ENCODE results near the gene EPHA10.

Gene EPHA10

DNA sequence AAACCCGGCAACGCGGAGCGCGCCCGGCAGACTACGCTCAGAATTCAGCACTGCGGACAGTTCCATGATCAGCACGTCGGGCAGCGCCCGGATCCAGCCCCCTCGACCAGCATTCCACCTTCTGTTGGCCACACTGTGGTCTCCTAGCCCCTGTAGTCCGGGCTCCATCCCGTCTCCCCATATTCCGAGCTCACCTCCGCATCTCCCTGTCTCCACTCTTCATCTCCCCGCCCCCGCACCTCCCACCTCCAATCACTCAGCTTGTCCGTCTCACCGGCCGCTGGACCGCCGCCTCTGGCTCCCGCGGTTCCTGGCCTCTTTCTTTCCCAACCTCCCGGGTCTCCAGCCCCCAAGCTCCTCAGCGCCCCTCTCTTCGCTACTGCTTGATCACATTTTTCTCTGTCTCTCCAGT, 500 bp downstream of the EPHA10 start (continued):
- TF ChIP-seq ZNF776 (tag by site-specific recombination; IDR thresholded peaks at IDR 0.05; ENCODE audit: borderline replicate concordance) (no peak), HOXC10 (CRISPR knock-in tag; IDR thresholded peaks at IDR 0.05) (peak; percentile 97), ZNF416 (tag by site-specific recombination; IDR thresholded peaks at IDR 0.05) (no peak), ZFP69B (tag by site-specific recombination; IDR thresholded peaks at IDR 0.05) (no peak), KLF16 (tag by site-specific recombination; IDR thresholded peaks at IDR 0.05) (0 out of 2 replicates have a peak, but pooled peaks have one; percentile 18), ZNF660 (tag by site-specific recombination; IDR thresholded peaks at IDR 0.05) (no peak), SP7 (tag by site-specific recombination; IDR thresholded peaks at IDR 0.05) (no peak), ZNF221 (tag by site-specific recombination; IDR thresholded peaks at IDR 0.05; ENCODE audit: borderline replicate concordance) (no peak), EGR2 (tag by site-specific recombination; IDR thresholded peaks at IDR 0.05; ENCODE audit: low read depth) (peak; percentile 60), ZNF24 (tag by site-specific recombination; IDR thresholded peaks at IDR 0.05) (no peak), ZNF133 (tag by site-specific recombination; IDR thresholded peaks at IDR 0.05) (no peak), WT1 (tag by site-specific recombination; IDR thresholded peaks at IDR 0.05) (no peak), ZNF214 (tag by site-specific recombination; IDR thresholded peaks at IDR 0.05; ENCODE audit: borderline replicate concordance) (no peak), ZNF350 (tag by site-specific recombination; IDR thresholded peaks at IDR 0.05) (no peak), ZNF423 (tag by site-specific recombination; IDR thresholded peaks at IDR 0.05) (no peak), ZNF600 (tag by site-specific recombination; IDR thresholded peaks at IDR 0.05) (0 out of 2 replicates have a peak, but pooled peaks have one; percentile 37), HOXA7 (CRISPR knock-in tag; IDR thresholded peaks at IDR 0.05; ENCODE audit: borderline replicate concordance) (peak; percentile 91), ZNF140 (tag by site-specific recombination; IDR thresholded peaks at IDR 0.05) (peak; percentile 63; the same call in 1 of the 2 replicates), ZNF596 (tag by site-specific recombination; IDR thresholded peaks at IDR 0.05) (no peak), GLIS2 (tag by site-specific recombination; IDR thresholded peaks at IDR 0.05) (0 out of 2 replicates have a peak, but pooled peaks have one; percentile 14), ZNF311 (tag by site-specific recombination; IDR thresholded peaks at IDR 0.05; ENCODE audit: borderline replicate concordance) (no peak)
- TF ChIP-seq, protein P1, sequence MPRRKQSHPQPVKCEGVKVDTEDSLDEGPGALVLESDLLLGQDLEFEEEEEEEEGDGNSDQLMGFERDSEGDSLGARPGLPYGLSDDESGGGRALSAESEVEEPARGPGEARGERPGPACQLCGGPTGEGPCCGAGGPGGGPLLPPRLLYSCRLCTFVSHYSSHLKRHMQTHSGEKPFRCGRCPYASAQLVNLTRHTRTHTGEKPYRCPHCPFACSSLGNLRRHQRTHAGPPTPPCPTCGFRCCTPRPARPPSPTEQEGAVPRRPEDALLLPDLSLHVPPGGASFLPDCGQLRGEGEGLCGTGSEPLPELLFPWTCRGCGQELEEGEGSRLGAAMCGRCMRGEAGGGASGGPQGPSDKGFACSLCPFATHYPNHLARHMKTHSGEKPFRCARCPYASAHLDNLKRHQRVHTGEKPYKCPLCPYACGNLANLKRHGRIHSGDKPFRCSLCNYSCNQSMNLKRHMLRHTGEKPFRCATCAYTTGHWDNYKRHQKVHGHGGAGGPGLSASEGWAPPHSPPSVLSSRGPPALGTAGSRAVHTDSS (tag by site-specific recombination; IDR thresholded peaks at IDR 0.05): no peak
- TF ChIP-seq, protein P2, sequence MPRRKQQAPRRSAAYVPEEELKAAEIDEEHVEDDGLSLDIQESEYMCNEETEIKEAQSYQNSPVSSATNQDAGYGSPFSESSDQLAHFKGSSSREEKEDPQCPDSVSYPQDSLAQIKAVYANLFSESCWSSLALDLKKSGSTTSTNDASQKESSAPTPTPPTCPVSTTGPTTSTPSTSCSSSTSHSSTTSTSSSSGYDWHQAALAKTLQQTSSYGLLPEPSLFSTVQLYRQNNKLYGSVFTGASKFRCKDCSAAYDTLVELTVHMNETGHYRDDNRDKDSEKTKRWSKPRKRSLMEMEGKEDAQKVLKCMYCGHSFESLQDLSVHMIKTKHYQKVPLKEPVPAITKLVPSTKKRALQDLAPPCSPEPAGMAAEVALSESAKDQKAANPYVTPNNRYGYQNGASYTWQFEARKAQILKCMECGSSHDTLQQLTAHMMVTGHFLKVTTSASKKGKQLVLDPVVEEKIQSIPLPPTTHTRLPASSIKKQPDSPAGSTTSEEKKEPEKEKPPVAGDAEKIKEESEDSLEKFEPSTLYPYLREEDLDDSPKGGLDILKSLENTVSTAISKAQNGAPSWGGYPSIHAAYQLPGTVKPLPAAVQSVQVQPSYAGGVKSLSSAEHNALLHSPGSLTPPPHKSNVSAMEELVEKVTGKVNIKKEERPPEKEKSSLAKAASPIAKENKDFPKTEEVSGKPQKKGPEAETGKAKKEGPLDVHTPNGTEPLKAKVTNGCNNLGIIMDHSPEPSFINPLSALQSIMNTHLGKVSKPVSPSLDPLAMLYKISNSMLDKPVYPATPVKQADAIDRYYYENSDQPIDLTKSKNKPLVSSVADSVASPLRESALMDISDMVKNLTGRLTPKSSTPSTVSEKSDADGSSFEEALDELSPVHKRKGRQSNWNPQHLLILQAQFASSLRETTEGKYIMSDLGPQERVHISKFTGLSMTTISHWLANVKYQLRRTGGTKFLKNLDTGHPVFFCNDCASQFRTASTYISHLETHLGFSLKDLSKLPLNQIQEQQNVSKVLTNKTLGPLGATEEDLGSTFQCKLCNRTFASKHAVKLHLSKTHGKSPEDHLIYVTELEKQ (tag by site-specific recombination; IDR thresholded peaks at IDR 0.05; ENCODE audit: borderline replicate concordance): no peak
- TF ChIP-seq, protein P3, sequence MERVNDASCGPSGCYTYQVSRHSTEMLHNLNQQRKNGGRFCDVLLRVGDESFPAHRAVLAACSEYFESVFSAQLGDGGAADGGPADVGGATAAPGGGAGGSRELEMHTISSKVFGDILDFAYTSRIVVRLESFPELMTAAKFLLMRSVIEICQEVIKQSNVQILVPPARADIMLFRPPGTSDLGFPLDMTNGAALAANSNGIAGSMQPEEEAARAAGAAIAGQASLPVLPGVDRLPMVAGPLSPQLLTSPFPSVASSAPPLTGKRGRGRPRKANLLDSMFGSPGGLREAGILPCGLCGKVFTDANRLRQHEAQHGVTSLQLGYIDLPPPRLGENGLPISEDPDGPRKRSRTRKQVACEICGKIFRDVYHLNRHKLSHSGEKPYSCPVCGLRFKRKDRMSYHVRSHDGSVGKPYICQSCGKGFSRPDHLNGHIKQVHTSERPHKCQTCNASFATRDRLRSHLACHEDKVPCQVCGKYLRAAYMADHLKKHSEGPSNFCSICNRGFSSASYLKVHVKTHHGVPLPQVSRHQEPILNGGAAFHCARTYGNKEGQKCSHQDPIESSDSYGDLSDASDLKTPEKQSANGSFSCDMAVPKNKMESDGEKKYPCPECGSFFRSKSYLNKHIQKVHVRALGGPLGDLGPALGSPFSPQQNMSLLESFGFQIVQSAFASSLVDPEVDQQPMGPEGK (tag by site-specific recombination; IDR thresholded peaks at IDR 0.05): peak; percentile 70
- TF ChIP-seq, protein P4, sequence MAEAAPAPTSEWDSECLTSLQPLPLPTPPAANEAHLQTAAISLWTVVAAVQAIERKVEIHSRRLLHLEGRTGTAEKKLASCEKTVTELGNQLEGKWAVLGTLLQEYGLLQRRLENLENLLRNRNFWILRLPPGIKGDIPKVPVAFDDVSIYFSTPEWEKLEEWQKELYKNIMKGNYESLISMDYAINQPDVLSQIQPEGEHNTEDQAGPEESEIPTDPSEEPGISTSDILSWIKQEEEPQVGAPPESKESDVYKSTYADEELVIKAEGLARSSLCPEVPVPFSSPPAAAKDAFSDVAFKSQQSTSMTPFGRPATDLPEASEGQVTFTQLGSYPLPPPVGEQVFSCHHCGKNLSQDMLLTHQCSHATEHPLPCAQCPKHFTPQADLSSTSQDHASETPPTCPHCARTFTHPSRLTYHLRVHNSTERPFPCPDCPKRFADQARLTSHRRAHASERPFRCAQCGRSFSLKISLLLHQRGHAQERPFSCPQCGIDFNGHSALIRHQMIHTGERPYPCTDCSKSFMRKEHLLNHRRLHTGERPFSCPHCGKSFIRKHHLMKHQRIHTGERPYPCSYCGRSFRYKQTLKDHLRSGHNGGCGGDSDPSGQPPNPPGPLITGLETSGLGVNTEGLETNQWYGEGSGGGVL (tag by site-specific recombination; IDR thresholded peaks at IDR 0.05): no peak
- TF ChIP-seq, protein P5, sequence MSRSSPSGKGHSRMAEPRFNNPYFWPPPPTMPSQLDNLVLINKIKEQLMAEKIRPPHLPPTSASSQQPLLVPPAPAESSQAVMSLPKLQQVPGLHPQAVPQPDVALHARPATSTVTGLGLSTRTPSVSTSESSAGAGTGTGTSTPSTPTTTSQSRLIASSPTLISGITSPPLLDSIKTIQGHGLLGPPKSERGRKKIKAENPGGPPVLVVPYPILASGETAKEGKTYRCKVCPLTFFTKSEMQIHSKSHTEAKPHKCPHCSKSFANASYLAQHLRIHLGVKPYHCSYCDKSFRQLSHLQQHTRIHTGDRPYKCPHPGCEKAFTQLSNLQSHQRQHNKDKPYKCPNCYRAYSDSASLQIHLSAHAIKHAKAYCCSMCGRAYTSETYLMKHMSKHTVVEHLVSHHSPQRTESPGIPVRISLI (tag by site-specific recombination; IDR thresholded peaks at IDR 0.05): no peak
- TF ChIP-seq, protein P6, sequence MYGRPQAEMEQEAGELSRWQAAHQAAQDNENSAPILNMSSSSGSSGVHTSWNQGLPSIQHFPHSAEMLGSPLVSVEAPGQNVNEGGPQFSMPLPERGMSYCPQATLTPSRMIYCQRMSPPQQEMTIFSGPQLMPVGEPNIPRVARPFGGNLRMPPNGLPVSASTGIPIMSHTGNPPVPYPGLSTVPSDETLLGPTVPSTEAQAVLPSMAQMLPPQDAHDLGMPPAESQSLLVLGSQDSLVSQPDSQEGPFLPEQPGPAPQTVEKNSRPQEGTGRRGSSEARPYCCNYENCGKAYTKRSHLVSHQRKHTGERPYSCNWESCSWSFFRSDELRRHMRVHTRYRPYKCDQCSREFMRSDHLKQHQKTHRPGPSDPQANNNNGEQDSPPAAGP (tag by site-specific recombination; IDR thresholded peaks at IDR 0.05): no peak
- TF ChIP-seq, protein P7, sequence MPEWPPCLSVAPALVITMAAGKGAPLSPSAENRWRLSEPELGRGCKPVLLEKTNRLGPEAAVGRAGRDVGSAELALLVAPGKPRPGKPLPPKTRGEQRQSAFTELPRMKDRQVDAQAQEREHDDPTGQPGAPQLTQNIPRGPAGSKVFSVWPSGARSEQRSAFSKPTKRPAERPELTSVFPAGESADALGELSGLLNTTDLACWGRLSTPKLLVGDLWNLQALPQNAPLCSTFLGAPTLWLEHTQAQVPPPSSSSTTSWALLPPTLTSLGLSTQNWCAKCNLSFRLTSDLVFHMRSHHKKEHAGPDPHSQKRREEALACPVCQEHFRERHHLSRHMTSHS (tag by site-specific recombination; IDR thresholded peaks at IDR 0.05): no peak
